AG10803 (cell line): ENCODE results near the gene NDRG4.

Source experiments
- DNase-seq: peaks from one replicate; pipeline ENCODE4 v3.0.0; 2010; ENCODE audit warnings: low read depth
- H3K4me3 ChIP-seq: 2 replicates; pipeline ENCODE4 v1.5.1; 2011; ENCODE audit warnings: mild to moderate bottlenecking, low read length, control low read depth
- TF ChIP-seq, protein P1 (sequence below): conservative IDR thresholded peaks from 2 replicates; pipeline ENCODE4 v1.5.1; 2011; ENCODE audit warnings: mild to moderate bottlenecking, low read length, control low read depth, inconsistent platforms

Gene NDRG4

DNA sequence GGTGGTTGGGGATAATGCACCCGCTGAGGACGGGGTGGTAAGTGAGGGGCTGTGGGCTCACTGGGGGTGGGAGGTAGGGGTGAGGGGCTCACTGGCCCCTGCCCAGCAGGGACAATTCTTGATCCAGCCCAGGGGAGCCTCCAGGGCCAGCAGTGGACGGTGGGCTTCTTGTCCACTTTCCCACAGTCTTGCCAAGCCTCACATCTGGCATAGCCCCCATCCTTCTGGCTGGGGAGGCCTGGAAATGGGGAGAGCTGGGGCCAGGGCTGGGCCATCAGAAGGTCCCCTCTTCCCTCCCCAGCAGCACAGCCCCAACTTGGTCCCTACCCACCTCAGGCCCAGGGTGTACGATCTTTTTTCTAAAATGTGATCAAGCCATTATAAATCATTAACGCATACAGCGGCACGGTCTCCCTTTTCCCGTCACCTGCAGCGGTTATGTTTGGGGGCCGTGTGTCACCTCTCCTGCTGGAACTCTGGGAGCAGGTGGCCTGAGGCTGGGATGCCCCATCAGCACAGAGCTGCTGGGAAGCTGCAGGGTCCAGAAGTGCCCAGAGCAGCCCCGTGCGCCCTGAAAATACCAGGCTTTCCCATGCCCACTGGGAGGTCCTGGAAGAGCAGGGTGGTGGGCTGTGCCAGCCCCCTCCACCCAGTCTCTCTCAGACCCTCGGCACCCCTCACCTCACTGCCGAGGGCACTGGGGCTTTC lies 8.2 kb downstream of the NDRG4 start:
- no peak overlapping the region for H3K4me3 ChIP-seq
- DNase-seq = no peak
- TF ChIP-seq, protein P1, sequence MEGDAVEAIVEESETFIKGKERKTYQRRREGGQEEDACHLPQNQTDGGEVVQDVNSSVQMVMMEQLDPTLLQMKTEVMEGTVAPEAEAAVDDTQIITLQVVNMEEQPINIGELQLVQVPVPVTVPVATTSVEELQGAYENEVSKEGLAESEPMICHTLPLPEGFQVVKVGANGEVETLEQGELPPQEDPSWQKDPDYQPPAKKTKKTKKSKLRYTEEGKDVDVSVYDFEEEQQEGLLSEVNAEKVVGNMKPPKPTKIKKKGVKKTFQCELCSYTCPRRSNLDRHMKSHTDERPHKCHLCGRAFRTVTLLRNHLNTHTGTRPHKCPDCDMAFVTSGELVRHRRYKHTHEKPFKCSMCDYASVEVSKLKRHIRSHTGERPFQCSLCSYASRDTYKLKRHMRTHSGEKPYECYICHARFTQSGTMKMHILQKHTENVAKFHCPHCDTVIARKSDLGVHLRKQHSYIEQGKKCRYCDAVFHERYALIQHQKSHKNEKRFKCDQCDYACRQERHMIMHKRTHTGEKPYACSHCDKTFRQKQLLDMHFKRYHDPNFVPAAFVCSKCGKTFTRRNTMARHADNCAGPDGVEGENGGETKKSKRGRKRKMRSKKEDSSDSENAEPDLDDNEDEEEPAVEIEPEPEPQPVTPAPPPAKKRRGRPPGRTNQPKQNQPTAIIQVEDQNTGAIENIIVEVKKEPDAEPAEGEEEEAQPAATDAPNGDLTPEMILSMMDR = no peak

DNA sequence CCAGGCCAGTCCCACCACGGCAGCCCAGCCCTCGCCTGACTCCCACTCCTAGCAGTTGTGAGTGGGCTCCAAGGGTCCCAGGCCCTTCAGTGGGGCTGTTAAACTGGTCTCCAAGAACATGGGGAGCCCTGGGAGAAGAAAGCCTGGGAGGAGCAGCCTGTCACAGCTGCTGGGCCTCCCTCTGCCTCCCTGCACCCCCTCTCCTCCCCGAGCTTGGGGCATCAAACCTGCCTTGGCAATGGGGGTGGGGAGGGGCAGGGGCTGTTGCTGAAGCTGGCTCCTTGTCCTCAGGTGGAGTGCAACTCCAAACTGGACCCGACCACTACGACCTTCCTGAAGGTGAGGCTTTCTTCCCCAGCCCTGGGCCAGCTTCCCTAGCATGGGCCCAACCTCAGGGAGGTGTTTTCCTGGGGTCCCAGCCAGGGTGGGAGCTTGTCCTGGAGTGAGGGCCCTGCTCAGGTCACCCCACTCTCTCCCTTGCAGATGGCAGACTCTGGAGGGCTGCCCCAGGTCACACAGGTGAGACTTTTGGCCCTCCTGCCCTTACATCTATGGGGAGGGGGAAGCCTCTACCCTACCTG lies 8.8 kb downstream of the NDRG4 start:
- DNase-seq = no peak
- H3K4me3 ChIP-seq = no peak overlapping the region
- TF ChIP-seq, protein P1 = no peak

DNA sequence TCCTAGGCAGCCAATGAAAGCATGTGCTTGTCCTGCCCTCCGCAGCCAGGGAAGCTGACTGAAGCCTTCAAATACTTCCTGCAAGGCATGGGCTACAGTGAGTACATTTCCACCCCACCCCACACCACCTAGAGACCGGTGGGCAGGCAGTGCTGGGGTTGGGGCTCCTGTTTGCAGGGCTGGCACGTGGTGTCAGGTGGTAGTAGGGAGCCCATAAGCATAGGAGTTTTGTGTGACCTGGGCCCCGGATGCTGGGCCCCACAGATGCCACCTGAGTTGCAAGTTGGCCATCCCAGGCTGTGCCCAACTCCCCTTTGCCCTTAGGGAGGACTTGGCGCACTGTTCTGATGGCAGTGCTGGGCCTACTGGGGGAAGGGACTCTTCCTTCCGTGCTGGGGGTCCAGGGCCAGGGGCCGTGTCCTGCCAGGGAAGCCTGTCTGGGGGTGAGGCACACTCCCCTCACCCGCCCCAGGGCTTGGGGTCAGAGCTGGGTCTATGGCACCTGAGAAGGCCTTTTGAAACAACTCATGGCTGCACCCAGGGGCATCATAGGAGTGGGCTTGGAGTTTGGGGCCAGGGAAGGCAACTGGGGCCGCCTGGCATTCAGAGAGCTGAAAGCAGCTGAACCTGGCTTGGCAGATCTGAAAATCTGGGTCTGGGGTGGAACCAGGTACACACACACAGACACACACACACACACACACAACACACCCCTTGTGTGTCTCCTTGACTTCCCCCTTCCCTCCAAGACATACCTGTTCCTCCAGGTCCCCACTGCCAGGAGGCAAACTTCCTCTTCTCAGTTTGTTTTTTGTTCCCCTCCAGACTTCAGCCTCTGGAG lies 9.5 kb downstream of the NDRG4 start:
- TF ChIP-seq, protein P1 = no peak
- DNase-seq = no peak
- H3K4me3 ChIP-seq = no peak overlapping the region

DNA sequence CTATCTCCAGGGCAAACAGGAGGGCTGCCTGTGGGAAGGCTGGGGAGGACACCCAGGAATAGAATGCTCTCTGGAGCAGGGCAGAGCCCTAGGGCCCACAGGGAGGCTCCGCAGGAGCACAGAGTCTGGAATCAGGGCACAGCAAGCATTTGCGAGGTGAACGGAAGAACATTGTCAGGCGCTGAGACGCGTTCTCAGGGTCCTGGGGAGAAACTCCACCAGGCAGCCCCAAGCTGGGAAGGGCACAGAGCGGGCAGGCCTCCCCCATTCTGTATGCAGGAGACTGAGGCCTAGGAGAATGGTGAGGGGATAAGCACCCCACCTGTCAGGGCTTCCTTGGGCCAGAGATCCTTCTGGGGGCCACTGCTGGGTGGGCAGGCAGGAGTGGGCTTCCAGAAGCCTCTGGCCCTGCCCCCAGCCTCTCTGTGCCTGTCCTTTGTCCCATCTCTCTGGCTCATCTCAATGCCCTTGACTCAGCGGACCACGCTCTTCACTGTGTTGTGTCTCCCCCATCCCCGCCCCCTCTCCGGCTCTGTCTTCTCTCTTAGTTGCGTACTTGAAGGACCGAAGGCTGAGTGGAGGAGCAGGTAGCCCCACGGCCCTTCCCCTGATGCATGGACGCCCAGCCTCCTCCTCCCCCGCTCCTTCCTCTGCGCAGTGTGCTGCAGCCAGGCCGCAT lies 10.3 kb downstream of the NDRG4 start:
- no peak overlapping the region for H3K4me3 ChIP-seq
- TF ChIP-seq, protein P1 = no peak
- DNase-seq = no peak

DNA sequence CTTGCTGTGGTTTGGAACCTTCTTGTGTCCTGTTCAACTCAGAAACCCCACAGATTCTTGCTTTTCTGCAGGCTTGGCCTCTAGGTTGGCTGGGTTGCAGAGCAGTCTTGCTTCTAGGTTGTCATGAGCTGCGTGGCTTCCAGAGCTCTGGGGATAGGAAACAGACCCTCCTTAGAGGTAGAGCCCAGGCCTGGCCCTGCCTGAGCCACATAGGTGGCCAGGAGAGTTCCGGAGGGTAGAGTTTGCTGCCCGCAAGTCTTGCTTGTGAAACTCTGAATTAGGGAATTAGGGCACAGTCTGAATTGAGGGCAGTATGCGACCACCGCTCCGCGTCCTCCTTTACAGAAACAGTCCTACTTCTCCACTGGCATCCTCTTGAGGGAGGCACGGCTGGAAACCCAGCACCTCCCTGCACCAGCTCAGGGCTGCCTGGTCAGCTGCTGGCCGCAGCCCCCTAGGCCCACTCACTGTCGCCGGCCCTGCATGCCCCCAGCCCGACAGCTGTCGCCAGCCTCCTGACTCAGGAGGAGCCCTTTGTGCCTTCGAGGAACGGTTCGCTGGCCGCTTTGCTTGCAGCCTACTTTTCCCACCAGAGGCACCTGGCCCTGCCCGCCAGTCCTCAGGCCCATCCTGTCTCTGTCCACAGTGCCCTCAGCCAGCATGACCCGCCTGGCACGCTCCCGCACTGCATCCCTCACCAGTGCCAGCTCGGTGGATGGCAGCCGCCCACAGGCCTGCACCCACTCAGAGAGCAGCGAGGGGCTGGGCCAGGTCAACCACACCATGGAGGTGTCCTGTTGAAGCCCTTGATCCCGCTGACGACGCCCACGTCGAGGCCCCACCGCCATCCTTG lies 11.1 kb downstream of the NDRG4 start:
- TF ChIP-seq, protein P1 = no peak
- H3K4me3 ChIP-seq = no peak overlapping the region
- DNase-seq = no peak

DNA sequence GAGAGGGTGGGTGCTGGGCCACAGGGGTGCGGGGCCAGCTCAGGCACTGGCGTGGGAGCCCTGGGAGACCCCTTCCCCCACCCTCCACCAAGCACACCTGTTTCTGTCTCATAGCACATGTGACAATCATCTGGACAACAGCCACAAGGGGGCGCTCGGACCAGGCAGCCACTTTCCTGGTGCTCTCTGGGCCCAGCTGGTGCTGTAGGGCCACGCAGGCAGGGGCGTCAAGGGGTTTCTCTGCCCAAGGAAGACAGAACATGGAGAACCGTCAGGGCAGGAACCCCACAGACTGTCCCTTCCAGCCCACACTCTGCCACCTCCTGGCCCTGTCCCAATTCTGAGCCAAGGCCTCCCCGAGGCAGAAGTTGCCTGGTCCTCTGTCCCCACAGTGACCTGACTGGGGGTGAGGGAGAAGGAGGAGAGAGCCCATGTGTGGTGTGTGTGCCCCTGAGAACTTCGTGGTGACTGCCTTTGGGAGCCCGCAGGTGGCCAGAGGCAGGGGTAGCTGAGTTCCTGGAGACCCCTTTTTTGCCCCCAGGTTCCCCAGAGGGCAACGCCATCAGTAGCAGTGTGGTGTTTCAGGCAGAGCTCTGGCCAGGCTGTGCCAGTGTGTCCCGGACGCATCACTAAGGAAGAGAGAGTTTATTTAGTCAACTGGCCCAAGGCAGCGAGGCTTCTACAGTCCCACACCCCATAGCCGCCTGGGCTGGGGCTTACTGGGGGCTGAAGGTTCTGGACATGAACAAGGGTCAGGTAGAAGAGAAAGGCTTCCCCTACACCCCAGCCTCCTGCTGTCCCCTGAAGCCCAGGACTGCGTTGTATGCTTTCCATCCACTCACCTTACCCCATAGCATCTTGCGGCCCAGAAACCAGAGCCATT lies 12.2 kb downstream of the NDRG4 start:
- DNase-seq = peak; percentile 45
- TF ChIP-seq, protein P1 = peak; percentile 71
- no peak overlapping the region for H3K4me3 ChIP-seq
